GM23248 (cell line): Measurements from ENCODE around the gene KIF17. TPM values are rescaled to one million over a fixed set of nuclear protein-coding genes. Genes with fewer than 3 reads are reported as not detected.

ENCODE experiments used
- DNase-seq: peaks from one replicate; pipeline ENCODE4 v3.0.0-alpha.2; 2015
- H2AFZ ChIP-seq: fragments of 200-600 bp; sonication (generic); 2 replicates; pipeline ENCODE4 v1.6.1; 2016; ENCODE audit warnings: antibody characterized with exemption
- H3F3A ChIP-seq: fragments of 200-600 bp; sonication (generic); 2 replicates; pipeline ENCODE4 v1.6.1; 2016; ENCODE audit warnings: mild to moderate bottlenecking, antibody characterized with exemption, mixed run types; ENCODE audit not compliant: insufficient read depth
- H3K27ac ChIP-seq: fragments of 200-600 bp; sonication (generic); 2 replicates; pipeline ENCODE4 v1.5.1; 2016; ENCODE audit warnings: mild to moderate bottlenecking
- H3K27me3 ChIP-seq: fragments of 200-600 bp; sonication (generic); replicated peaks from 2 replicates; pipeline ENCODE4 v1.6.1; 2016; ENCODE audit warnings: mild to moderate bottlenecking; ENCODE audit not compliant: insufficient read depth
- H3K36me3 ChIP-seq: fragments of 200-600 bp; sonication (generic); 2 replicates; pipeline ENCODE4 v1.6.1; 2016; ENCODE audit warnings: low read depth, mild to moderate bottlenecking
- H3K4me1 ChIP-seq: fragments of 200-600 bp; sonication (generic); 2 replicates; pipeline ENCODE4 v1.6.1; 2016; ENCODE audit warnings: mild to moderate bottlenecking; ENCODE audit not compliant: insufficient read depth
- H3K4me2 ChIP-seq: fragments of 200-600 bp; sonication (generic); one replicate; pipeline ENCODE4 v1.6.1; 2016; ENCODE audit warnings: mild to moderate bottlenecking; ENCODE audit not compliant: unreplicated experiment
- H3K4me3 ChIP-seq: fragments of 200-600 bp; sonication (generic); 2 replicates; pipeline ENCODE4 v1.5.1; 2016; ENCODE audit warnings: mild to moderate bottlenecking
- H3K79me2 ChIP-seq: fragments of 200-600 bp; sonication (generic); 2 replicates; pipeline ENCODE4 v1.6.1; 2016; ENCODE audit warnings: mild to moderate bottlenecking; ENCODE audit not compliant: insufficient read depth
- H3K9ac ChIP-seq: fragments of 200-600 bp; sonication (generic); 2 replicates; pipeline ENCODE4 v1.6.1; 2016; ENCODE audit warnings: mild to moderate bottlenecking
- H3K9me2 ChIP-seq: fragments of 200-600 bp; sonication (generic); 2 replicates; pipeline ENCODE4 v1.6.1; 2016; ENCODE audit warnings: mixed run types, mild to moderate bottlenecking, moderate library complexity; ENCODE audit not compliant: insufficient read depth
- H3K9me3 ChIP-seq: fragments of 200-600 bp; sonication (generic); one replicate; pipeline ENCODE4 v1.6.1; 2017; ENCODE audit warnings: low read depth
- H4K20me1 ChIP-seq: fragments of 200-600 bp; sonication (generic); 2 replicates; pipeline ENCODE4 v1.6.0; 2016; ENCODE audit not compliant: insufficient read depth
- EZH2 ChIP-seq: fragments of 200-600 bp; sonication (generic); IDR thresholded peaks from 2 replicates; pipeline ENCODE4 v1.6.1; 2018; ENCODE audit warnings: antibody characterized with exemption, mild to moderate bottlenecking; ENCODE audit not compliant: insufficient read depth, poor library complexity, severe bottlenecking
- EZH2phosphoT487 ChIP-seq: fragments of 200-600 bp; sonication (generic); IDR thresholded peaks from 2 replicates; pipeline ENCODE4 v1.6.1; 2018; ENCODE audit warnings: antibody characterized with exemption, moderate library complexity, mild to moderate bottlenecking, low read depth; ENCODE audit not compliant: insufficient read depth
- WGBS, 2 experiments: methylation state at CpG; one replicate each; pipeline ENCODE4 v1.1.6; 2015 to 2017; ENCODE audit warnings: low lambda C conversion rate in 2 of 2, low coverage in 1 of 2; ENCODE audit errors: missing lambda C conversion rate in 2 of 2; 5-methylcytosine and 5-hydroxymethylcytosine counted together
- in situ Hi-C: fragments of 300-500 bp; cut with MboI; formaldehyde crosslinking; loops from 2 replicates; pipeline ENCODE4 v1.15.0; 2020
- polyA plus RNA-seq: library from polyadenylated mRNA; unstranded; fragments of >200 nt; fragmentation: Nextera tagmentation; extraction: Ambion mirVana; gene quantifications from 2 replicates; pipeline ENCODE4 v1.2.1, GENCODE V29; 2016
- total RNA-seq: library from RNA; depleted of rRNA; stranded (reverse); fragments of >200 nt; shearing (Covaris generic); gene quantifications from 2 replicates; pipeline ENCODE4 v1.2.3, GENCODE V29; 2014; rRNA removed

KIF17 gene
- total RNA-seq, result 0.11 TPM in 1 of 2 replicates, not detected in the other
- polyA plus RNA-seq, result 0.10 and 0.31 TPM in 2 replicates

DNA sequence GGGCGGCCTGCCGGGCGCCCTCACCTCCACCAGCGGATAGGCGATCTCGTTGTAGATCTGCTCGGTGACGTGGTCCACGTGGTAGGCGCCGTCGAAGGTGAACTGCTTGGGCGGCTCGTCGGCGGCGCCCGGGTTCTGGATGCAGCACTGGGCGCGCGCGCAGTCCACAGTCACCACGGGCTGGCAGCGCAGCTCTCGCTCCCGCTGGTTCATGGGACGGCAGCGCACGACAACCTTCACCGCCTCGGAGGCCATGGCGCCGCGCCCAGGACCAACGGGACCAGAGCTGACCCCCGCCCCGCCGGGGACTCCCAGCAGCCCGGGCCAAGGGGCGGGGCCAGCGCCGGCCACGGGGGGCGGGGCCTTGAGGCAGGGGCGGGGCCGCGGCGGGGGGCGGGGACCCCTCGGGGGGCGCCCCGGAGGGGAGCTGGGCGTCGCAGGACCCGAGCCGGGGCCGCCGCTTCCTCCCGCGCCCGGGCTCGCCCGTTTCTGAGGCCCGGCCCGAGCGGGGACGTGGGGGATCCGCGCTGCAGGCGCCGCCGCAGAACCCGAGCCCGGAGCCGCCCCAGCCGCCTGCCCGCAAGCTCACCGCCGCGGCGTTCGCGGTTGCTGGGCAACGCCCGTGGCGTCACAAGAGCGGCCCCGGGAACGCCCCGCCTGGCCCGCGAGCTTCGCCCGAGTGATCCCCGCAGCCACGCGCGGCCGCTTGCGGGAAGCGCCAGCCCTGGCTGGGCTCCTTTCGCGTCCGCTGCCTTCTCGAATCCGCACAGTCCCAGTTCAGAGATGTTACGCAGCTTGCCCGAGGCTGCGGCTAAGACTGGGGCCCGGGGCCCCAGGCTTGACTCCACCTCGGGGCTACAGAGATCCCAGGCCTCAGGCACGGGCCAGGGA, at the start of gene KIF17:
TSS of gene KIF17 (minus strand) at position 556 of the 891 bp plus-strand sequence. CDS start at position 255, 301 bp downstream.
- no peaks in the 10 kb centered on the region for H4K20me1 ChIP-seq
- in situ Hi-C loops, result no loop called here
- DNase-seq, result peak; percentile 93
- no peaks in the 10 kb centered on the region for H3K9me3 ChIP-seq
- WGBS, 2 experiments, result 2 to 7% methylated on average over 55 to 64 of the region's 112 CpGs
- peak within 1 kb of the TSS; percentile 56 for H3K4me3 ChIP-seq
- no peak within 1 kb of the TSS for H3K27ac ChIP-seq
- 0 out of 2 replicates have a peak, but pooled peaks cover 3% of the 10 kb centered on the region for H3F3A ChIP-seq
- no peaks in the 10 kb centered on the region for H3K4me1 ChIP-seq
- peak within 1 kb of the TSS; percentile 22 for H3K9ac ChIP-seq
- no peaks in the 10 kb centered on the region for H3K9me2 ChIP-seq
- TF ChIP-seq EZH2 (no peak), EZH2phosphoT487 (no peak)
- no peaks in the 10 kb centered on the region for H3K36me3 ChIP-seq
- H3K79me2 ChIP-seq, result no peaks in the 10 kb centered on the region
- H2AFZ ChIP-seq, result peak within 1 kb of the TSS; percentile 61
- H3K27me3 ChIP-seq, result no peaks in the 10 kb centered on the region
- H3K4me2 ChIP-seq, result peak within 1 kb of the TSS; percentile 32

DNA sequence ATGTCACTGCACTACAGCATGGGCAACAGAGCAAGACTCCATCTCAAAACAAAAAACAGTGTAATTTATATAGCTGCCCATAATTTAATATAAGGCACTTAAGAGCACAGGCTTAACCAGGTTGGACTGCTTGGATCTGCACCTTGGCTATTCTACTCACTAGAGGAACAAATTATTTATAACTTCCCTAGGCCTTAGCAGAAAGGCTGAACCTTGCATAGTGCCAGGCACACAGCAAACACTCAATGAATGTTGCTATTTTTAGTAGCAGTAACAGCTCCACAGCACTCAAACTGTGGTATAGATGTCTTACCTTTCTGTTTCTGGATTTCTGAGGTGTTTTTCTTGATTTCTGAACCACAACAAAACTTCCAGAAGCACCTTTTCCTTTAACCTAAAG, 49.5 kb upstream of the KIF17 start:
- Histone ChIP-seq H3K27ac (no peak overlapping the region), H3K9me3 (no peaks in the 10 kb centered on the region), H3K27me3 (no peaks in the 10 kb centered on the region), H3F3A (peaks cover 5% of the 10 kb centered on the region), H4K20me1 (no peaks in the 10 kb centered on the region), H3K4me3 (no peak overlapping the region), H3K4me2 (no peak overlapping the region), H3K9ac (no peak overlapping the region), H3K36me3 (peaks cover 94% of the 10 kb centered on the region), H2AFZ (no peak overlapping the region), H3K4me1 (no peaks in the 10 kb centered on the region), H3K9me2 (no peaks in the 10 kb centered on the region), H3K79me2 (peaks cover 80% of the 10 kb centered on the region)
- in situ Hi-C loops, result no loop called here
- no peak for DNase-seq
- TF ChIP-seq EZH2phosphoT487, result no peak
- no peak for TF ChIP-seq EZH2

DNA sequence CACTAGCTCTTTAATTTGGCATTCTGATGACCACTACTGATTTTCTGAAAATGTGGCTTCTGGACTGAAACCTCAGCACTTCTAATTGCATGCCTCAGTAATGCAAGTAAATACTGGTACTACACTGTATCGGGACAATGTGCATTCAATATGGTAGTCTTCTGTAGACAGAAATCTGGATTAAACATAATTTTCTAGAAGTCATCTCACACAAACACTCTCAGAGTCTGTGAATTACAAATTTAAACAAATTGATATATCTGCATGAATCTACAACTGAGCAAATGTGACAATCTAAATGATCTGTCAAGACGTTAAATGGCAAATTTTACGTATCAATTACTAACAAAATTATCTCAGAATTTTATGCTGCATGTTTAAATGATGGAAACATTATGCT, 45.6 kb upstream of the KIF17 start:
- H3K79me2 ChIP-seq, result peaks cover 65% of the 10 kb centered on the region
- H3K4me3 ChIP-seq, result no peak overlapping the region
- 99 to 100% methylated on average over 3 of the region's 3 CpGs for WGBS, 2 experiments
- H3K27me3 ChIP-seq, result no peaks in the 10 kb centered on the region
- no peak overlapping the region for H2AFZ ChIP-seq
- TF ChIP-seq EZH2phosphoT487 (no peak), EZH2 (no peak)
- H3F3A ChIP-seq, result peaks cover 5% of the 10 kb centered on the region; the same call in 1 of the 2 replicates
- in situ Hi-C loops, result no loop called here
- no peaks in the 10 kb centered on the region for H3K9me2 ChIP-seq
- H3K9me3 ChIP-seq, result no peaks in the 10 kb centered on the region
- no peaks in the 10 kb centered on the region for H3K4me1 ChIP-seq
- DNase-seq, result no peak
- H4K20me1 ChIP-seq, result no peaks in the 10 kb centered on the region
- H3K9ac ChIP-seq, result no peak overlapping the region
- H3K27ac ChIP-seq, result no peak overlapping the region
- no peak overlapping the region for H3K4me2 ChIP-seq
- peaks cover 79% of the 10 kb centered on the region for H3K36me3 ChIP-seq

DNA sequence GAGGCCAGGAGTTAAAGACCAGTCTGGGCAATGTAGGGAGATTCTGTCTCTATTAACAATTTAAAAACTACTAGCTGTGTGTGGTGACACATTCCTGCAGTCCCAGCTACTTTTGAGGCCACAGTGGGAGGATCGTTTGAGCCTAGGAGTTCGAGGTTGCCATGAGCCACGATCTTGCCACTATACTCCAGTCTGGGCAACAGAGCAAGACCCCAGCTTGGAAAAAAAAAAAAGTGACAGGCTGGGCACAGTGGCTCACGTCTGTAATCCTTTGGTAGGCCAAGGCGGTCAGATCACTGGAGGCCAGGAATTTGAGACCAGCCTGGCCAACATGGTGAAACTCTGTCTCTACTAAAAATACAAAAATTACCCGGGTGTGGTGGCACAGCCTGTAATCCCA, 42.5 kb upstream of the KIF17 start:
- H3K9me3 ChIP-seq, result no peaks in the 10 kb centered on the region
- H3K9ac ChIP-seq, result no peak overlapping the region
- peaks cover 66% of the 10 kb centered on the region for H3K79me2 ChIP-seq
- DNase-seq, result no peak
- H2AFZ ChIP-seq, result no peak overlapping the region
- no peaks in the 10 kb centered on the region for H3K9me2 ChIP-seq
- no peaks in the 10 kb centered on the region for H4K20me1 ChIP-seq
- H3K27ac ChIP-seq, result no peak overlapping the region
- no peaks in the 10 kb centered on the region for H3K4me1 ChIP-seq
- WGBS, 2 experiments, result 82 to 84% methylated on average over 6 of the region's 6 CpGs
- peaks cover 6% of the 10 kb centered on the region; the same call in 1 of the 2 replicates for H3F3A ChIP-seq
- no peak overlapping the region for H3K4me3 ChIP-seq
- no peaks in the 10 kb centered on the region for H3K27me3 ChIP-seq
- in situ Hi-C loops, result no loop called here
- H3K4me2 ChIP-seq, result no peak overlapping the region
- TF ChIP-seq EZH2phosphoT487 (no peak), EZH2 (no peak)
- peaks cover 66% of the 10 kb centered on the region for H3K36me3 ChIP-seq
